Rectal smooth muscle tissue (tissue), 1 donor: Measurements from ENCODE around the gene OR10V1.
A peak's percentile ranks its signal among the peaks of the same experiment; 100 is the strongest.

Source experiments
- H3K27ac ChIP-seq: one replicate; pipeline ENCODE4 v1.7.0; 2013; ENCODE audit warnings: low read depth, low read length, inconsistent platforms
- H3K27me3 ChIP-seq: one replicate; pipeline ENCODE4 v1.7.0; 2013; ENCODE audit warnings: low read length; ENCODE audit not compliant: control insufficient read depth, insufficient read depth
- H3K36me3 ChIP-seq: one replicate; pipeline ENCODE4 v1.7.0; 2013; ENCODE audit warnings: low read length; ENCODE audit not compliant: control insufficient read depth, insufficient read depth
- H3K4me1 ChIP-seq: one replicate; pipeline ENCODE4 v1.7.0; 2013; ENCODE audit warnings: low read length; ENCODE audit not compliant: control insufficient read depth, insufficient read depth
- H3K4me3 ChIP-seq: one replicate; pipeline ENCODE4 v1.7.0; 2013; ENCODE audit warnings: low read length
- H3K9ac ChIP-seq: one replicate; pipeline ENCODE4 v1.7.0; 2013; ENCODE audit warnings: low read length

The OR10V1 gene, protein sequence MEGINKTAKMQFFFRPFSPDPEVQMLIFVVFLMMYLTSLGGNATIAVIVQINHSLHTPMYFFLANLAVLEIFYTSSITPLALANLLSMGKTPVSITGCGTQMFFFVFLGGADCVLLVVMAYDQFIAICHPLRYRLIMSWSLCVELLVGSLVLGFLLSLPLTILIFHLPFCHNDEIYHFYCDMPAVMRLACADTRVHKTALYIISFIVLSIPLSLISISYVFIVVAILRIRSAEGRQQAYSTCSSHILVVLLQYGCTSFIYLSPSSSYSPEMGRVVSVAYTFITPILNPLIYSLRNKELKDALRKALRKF

GRCh38 chr11:59713745-59714144 lies at the start of gene OR10V1:
TSS of gene OR10V1 (minus strand) at chr11:59713845. CDS start at chr11:59713845, 0 bp downstream.
- H3K4me1 ChIP-seq: no peaks in the 10 kb centered on the region
- H3K27ac ChIP-seq: no peak within 1 kb of the TSS
- no peak within 1 kb of the TSS for H3K4me3 ChIP-seq
- H3K27me3 ChIP-seq: no peaks in the 10 kb centered on the region
- no peak within 1 kb of the TSS for H3K9ac ChIP-seq
- H3K36me3 ChIP-seq: no peaks in the 10 kb centered on the region

DNA sequence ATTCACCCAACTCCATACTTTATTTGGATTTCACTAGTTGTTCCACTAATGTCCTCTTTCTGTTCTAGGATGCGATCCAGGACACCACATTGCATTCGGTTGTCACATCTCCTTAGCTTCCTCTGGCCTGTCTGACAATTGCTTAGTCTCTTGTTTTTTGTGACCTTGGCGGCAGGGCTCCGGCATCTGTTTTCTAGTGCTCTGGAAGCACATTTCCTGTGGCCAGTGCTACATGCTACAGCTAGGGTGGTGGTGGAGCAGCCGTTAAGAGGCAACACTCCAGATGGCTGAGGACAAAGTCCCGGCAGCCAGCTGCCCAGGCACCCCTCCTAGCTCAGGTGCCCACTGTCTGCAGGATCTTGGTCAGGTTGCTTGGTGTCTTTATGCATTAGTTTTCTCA lies 48.3 kb upstream of the OR10V1 start:
- Histone ChIP-seq H3K36me3 (no peaks in the 10 kb centered on the region), H3K4me1 (no peaks in the 10 kb centered on the region), H3K27ac (no peak overlapping the region), H3K27me3 (no peaks in the 10 kb centered on the region), H3K4me3 (no peak overlapping the region), H3K9ac (no peak overlapping the region)

DNA sequence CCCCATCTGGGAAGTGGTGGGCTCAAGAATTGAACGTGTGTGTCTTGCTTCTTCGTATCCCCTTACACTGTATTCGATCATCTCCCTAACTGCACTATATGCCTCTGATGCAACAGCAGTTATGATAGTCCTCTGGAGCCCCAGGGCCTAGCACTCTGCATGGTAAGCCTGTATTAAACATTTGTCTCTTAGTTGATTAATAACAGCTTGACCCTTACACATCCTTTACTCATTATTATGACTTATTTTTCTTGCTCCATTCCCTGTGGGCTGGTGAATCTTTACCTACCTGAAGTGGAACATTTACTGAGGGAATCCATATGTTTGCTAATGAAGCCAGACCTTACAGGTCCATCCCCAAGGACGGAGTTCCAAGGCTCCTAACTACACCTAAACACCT lies 47.1 kb upstream of the OR10V1 start:
- H3K36me3 ChIP-seq: no peaks in the 10 kb centered on the region
- H3K4me3 ChIP-seq: no peak overlapping the region
- no peaks in the 10 kb centered on the region for H3K4me1 ChIP-seq
- no peak overlapping the region for H3K27ac ChIP-seq
- no peaks in the 10 kb centered on the region for H3K27me3 ChIP-seq
- H3K9ac ChIP-seq: no peak overlapping the region

DNA sequence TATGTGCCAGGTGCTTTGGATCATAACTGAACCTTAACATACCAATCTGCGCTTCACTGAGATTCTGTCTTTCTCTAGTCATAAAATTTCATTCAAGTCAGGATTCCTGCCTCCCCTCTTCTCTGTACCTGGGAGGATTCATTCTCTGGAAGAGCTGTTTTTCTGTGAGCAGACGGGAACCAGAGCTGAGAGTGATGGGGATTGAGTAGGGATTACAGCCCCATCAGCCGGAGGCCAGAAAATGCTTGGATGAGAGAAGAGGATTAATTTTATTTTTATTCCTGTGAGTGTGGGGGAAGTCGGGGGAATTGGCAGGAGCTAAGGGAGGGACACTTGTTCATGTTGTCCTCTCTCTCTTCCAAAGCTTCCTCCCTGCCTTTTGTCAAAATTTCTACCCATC lies 46.3 kb upstream of the OR10V1 start:
- Histone ChIP-seq H3K9ac (no peak overlapping the region), H3K27ac (no peak overlapping the region), H3K4me1 (no peaks in the 10 kb centered on the region), H3K36me3 (no peaks in the 10 kb centered on the region), H3K27me3 (no peaks in the 10 kb centered on the region), H3K4me3 (no peak overlapping the region)

- Histone ChIP-seq H3K4me3 (no peak overlapping the region), H3K36me3 (no peaks in the 10 kb centered on the region), H3K27ac (no peak overlapping the region), H3K4me1 (peaks cover 4% of the 10 kb centered on the region), H3K9ac (no peak overlapping the region), H3K27me3 (no peaks in the 10 kb centered on the region)
Measured at GRCh38 chr11:59758401-59759037, 44.9 kb upstream of the OR10V1 start.

DNA sequence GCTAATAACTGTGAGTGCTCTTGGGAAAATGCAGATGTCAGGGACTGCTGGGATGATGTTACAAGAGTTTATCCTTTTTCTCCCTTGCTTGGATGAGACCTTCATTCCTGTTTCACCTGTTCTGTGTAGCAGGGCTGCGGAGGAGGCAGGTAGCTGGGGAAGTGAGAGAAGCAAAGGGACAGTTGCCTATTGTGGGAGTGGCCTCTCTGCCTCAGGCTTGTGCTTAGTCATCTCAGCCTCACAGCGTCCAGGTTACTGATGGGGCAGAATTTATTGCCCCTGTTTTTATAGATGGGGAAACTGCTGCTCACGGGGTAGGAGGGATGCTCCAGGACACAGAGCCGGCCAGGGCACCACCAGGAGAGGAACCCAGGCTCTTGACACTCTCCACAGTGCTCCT lies 43.2 kb upstream of the OR10V1 start:
- no peaks in the 10 kb centered on the region for H3K27me3 ChIP-seq
- H3K4me1 ChIP-seq: peaks cover 4% of the 10 kb centered on the region
- H3K4me3 ChIP-seq: peak overlapping the region; percentile 23
- no peak overlapping the region for H3K27ac ChIP-seq
- H3K36me3 ChIP-seq: no peaks in the 10 kb centered on the region
- no peak overlapping the region for H3K9ac ChIP-seq

DNA sequence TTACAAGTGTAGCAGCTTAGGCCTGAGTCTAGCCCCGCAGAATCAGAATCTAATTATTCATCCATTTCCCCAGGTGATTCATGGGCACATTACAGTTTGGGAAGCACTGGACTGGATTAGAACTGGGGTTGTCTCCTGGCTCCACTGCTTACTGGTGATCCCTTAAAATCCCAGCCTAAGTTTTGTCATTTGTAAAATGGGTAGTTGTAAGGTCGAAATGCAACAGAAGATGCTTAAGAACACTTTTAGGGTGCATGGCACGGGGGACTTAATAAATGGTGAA lies 42.9 kb upstream of the OR10V1 start:
- no peak overlapping the region for H3K27ac ChIP-seq
- no peaks in the 10 kb centered on the region for H3K36me3 ChIP-seq
- peak overlapping the region; percentile 23 for H3K4me3 ChIP-seq
- peaks cover 4% of the 10 kb centered on the region for H3K4me1 ChIP-seq
- no peaks in the 10 kb centered on the region for H3K27me3 ChIP-seq
- no peak overlapping the region for H3K9ac ChIP-seq

DNA sequence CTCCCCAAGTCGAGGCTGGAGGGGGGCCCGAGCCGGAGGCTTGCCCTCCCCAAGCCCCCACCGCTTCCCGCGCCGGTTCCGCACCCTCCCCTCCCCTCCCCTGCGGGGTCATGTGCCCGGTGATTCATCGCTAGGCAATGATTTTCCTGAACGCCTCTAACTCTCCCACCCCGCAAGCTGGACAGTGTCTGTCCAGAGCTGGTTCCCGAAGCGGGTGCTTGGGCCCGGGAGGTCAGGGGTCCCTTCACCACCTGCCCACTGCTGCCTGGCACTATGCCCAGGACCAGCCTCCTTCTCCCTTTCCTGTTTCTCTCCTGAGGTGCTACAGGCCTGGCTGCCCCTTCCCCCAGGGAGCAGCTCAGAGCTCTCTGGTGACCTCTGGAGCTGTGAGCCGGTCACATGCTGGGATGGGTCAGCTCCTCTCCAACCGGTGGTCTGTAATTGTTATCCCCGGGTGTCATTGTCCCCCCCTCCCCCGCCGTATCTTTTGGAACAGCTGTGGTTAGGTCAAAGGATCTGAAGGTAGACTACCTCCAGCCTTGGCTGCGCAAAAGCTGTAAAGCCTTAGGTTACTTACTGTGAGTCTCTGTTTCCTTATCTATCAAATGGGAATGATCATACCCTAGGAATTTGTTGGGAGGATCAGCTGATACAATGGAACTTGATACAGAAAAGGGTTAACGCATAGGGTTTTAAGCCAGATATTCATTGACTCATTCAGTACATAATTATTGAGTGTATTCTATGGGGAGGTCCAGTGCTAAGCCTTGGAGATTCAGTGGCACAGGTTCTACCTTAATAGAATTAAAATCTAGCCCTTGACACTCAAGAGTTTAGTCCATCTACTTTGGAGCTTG lies 42.3 kb upstream of the OR10V1 start:
- Histone ChIP-seq H3K27me3 (no peaks in the 10 kb centered on the region), H3K27ac (peak overlapping the region; percentile 75)

GRCh38 chr11:59754859-59755700 lies 41.4 kb upstream of the OR10V1 start, which contains the start of gene STX3:
TSS of gene STX3 (plus strand) at chr11:59755376. CDS start at chr11:59755606, 230 bp downstream.
- peak within 1 kb of the TSS; percentile 75 for H3K27ac ChIP-seq
- no peaks in the 10 kb centered on the region for H3K36me3 ChIP-seq
- peak within 1 kb of the TSS; percentile 2 for H3K9ac ChIP-seq
- H3K4me1 ChIP-seq: peaks cover 4% of the 10 kb centered on the region
- H3K4me3 ChIP-seq: peak within 1 kb of the TSS; percentile 84
- H3K27me3 ChIP-seq: no peaks in the 10 kb centered on the region

More for the DNA sequence above, 42.3 kb upstream of the OR10V1 start:
- Histone ChIP-seq H3K36me3 (no peaks in the 10 kb centered on the region), H3K4me1 (peaks cover 4% of the 10 kb centered on the region), H3K9ac (no peak overlapping the region), H3K4me3 (peak overlapping the region; percentile 84)

- Histone ChIP-seq H3K27me3 (no peaks in the 10 kb centered on the region), H3K4me3 (peak overlapping the region; percentile 84), H3K27ac (no peak overlapping the region), H3K9ac (peak overlapping the region; percentile 2), H3K36me3 (no peaks in the 10 kb centered on the region), H3K4me1 (peaks cover 4% of the 10 kb centered on the region)
Measured at GRCh38 chr11:59754494-59754858, 40.8 kb upstream of the OR10V1 start.

DNA sequence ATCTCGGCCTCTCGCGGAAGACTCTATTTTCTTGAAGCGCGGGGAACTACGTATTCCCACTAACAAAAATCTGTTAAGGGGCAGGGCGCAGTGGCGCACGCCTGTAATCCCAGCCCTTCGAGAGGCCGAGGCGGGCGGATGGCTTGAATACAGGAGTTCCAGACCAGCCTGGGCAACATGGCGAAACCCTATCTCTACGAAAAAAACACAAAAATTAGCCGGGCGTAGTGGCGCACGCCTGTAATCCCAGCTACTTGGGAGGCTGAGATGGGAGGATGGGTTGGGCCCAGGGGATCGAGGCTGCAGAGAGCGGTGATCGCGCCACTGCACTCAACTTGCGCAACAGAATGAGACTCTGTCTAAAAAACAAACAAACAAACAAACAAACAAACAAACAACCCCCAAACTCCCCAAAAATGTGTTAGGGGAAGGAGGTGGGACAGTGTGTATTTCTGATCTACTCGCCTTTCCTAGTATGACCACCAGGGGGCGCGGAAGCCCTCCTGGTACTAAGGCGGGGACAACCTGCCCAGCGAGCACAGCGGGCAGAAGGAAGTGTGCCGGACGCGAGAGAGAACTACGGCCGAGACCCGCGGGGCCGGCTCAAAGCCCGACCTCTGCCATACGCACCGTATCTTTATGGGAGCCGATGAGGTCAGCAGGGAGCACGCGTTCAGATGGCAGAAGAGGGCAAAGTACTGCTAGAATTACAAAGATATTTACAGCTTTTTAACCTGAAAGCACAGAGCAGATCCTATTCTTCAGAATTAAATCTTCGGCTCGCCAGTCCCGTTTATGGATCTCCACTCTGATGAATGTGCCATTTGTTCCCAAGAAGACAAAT lies 40.2 kb upstream of the OR10V1 start:
- no peaks in the 10 kb centered on the region for H3K27me3 ChIP-seq
- no peak overlapping the region for H3K27ac ChIP-seq

More for the DNA sequence above, 40.2 kb upstream of the OR10V1 start:
- H3K36me3 ChIP-seq: no peaks in the 10 kb centered on the region
- H3K4me3 ChIP-seq: peak overlapping the region; percentile 84
- peak overlapping the region; percentile 2 for H3K9ac ChIP-seq
- H3K4me1 ChIP-seq: peaks cover 4% of the 10 kb centered on the region
